WTC11 (cell line): ENCODE measurements around the gene CDH1.

Experiments used
- ATF3 ChIP-seq: sonication (generic); formaldehyde crosslinking; conservative IDR thresholded peaks from 2 replicates; pipeline ENCODE4 v1.8.1; 2022; ENCODE audit warnings: mild to moderate bottlenecking, missing genetic modification reagents
- ATF6 ChIP-seq: sonication (generic); formaldehyde crosslinking; IDR thresholded peaks from 2 replicates; pipeline ENCODE4 v1.8.1; 2023; ENCODE audit warnings: mild to moderate bottlenecking, missing genetic modification reagents
- CREM ChIP-seq: sonication (generic); formaldehyde crosslinking; IDR thresholded peaks from 2 replicates; pipeline ENCODE4 v1.8.1; 2022; ENCODE audit warnings: mild to moderate bottlenecking, missing genetic modification reagents, moderate library complexity
- CTCF ChIP-seq: fragments of 200-600 bp; IDR thresholded peaks from 2 replicates; pipeline ENCODE4 v1.8.0; 2022; ENCODE audit warnings: antibody characterized with exemption
- ESRRA ChIP-seq: sonication (generic); formaldehyde crosslinking; IDR thresholded peaks from 2 replicates; pipeline ENCODE4 v1.8.1; 2022; ENCODE audit warnings: mild to moderate bottlenecking, missing genetic modification reagents, borderline replicate concordance
- ETV6 ChIP-seq: sonication (generic); formaldehyde crosslinking; IDR thresholded peaks from 2 replicates; pipeline ENCODE4 v1.8.1; 2022; ENCODE audit warnings: mild to moderate bottlenecking, missing genetic modification reagents
- FOXP4 ChIP-seq: sonication (generic); formaldehyde crosslinking; IDR thresholded peaks from 2 replicates; pipeline ENCODE4 v1.8.0; 2022; ENCODE audit warnings: mild to moderate bottlenecking, missing genetic modification reagents
- SMAD3 ChIP-seq: sonication (generic); formaldehyde crosslinking; IDR thresholded peaks from 2 replicates; pipeline ENCODE4 v1.8.0; 2022; ENCODE audit warnings: missing genetic modification reagents, mild to moderate bottlenecking, borderline replicate concordance
- ZNF219 ChIP-seq: sonication (generic); formaldehyde crosslinking; IDR thresholded peaks from 2 replicates; pipeline ENCODE4 v1.8.0; 2023; ENCODE audit warnings: missing genetic modification reagents, mild to moderate bottlenecking, borderline replicate concordance
- ZNF263 ChIP-seq: sonication (generic); formaldehyde crosslinking; IDR thresholded peaks from 2 replicates; pipeline ENCODE4 v1.8.1; 2022; ENCODE audit warnings: low read depth, mild to moderate bottlenecking, moderate library complexity, missing genetic modification reagents

- no peak for TF ChIP-seq ATF6 (CRISPR knock-in tag)
- TF ChIP-seq CTCF = no peak
- TF ChIP-seq ATF3 (CRISPR knock-in tag) = no peak
- no peak for TF ChIP-seq FOXP4 (CRISPR knock-in tag)
- no peak for TF ChIP-seq ZNF263 (CRISPR knock-in tag)
- no peak for TF ChIP-seq ESRRA
- TF ChIP-seq SMAD3 (CRISPR knock-in tag) = no peak
- no peak for TF ChIP-seq CREM (CRISPR knock-in tag)
- no peak for TF ChIP-seq ETV6 (CRISPR knock-in tag)
- no peak for TF ChIP-seq ZNF219 (CRISPR knock-in tag)
Measured at GRCh38 chr16:68743664-68744063, 6.6 kb downstream of the CDH1 start.
